Activated CD4-positive, alpha-beta memory T cell treated with anti-CD3 and anti-CD28 coated beads for 36 hours (primary cell): ENCODE results near the gene DENND1C. TPM values are rescaled to one million over a fixed set of nuclear protein-coding genes. Genes with fewer than 3 reads are reported as not detected.

Source experiments
- CTCF ChIA-PET: fragments of 350-600 bp; sonication (Branson Sonifier 250); formaldehyde crosslinking; loops from one replicate; lab custom pipeline; 2021; ENCODE audit warnings: antibody characterized with exemption, inconsistent platforms; lab: Charles Lee
- POLR2A ChIA-PET: fragments of 350-600 bp; sonication (Branson Sonifier 250); formaldehyde crosslinking; loops from one replicate; lab custom pipeline; 2021; ENCODE audit warnings: antibody characterized with exemption; lab: Charles Lee
- DNase-seq: peaks from one replicate; pipeline ENCODE4 v3.0.0-alpha.2; 2020
- H3K27ac Mint-ChIP-seq: one replicate; pipeline ENCODE4 v1.8.0; 2021; ENCODE audit warnings: mixed read lengths
- H3K27me3 Mint-ChIP-seq: one replicate; pipeline ENCODE4 v1.8.0; 2021; ENCODE audit warnings: mixed read lengths
- H3K36me3 Mint-ChIP-seq: one replicate; pipeline ENCODE4 v1.8.0; 2021; ENCODE audit warnings: mixed read lengths
- H3K4me1 Mint-ChIP-seq: one replicate; pipeline ENCODE4 v1.8.0; 2021; ENCODE audit warnings: low read depth, mixed read lengths
- H3K4me3 Mint-ChIP-seq: one replicate; pipeline ENCODE4 v1.8.0; 2021; ENCODE audit warnings: mild to moderate bottlenecking, mixed read lengths
- H3K9me3 Mint-ChIP-seq: one replicate; pipeline ENCODE4 v1.8.0; 2021; ENCODE audit warnings: mixed read lengths
- intact Hi-C: fragments of 100-400 bp; cut with micrococcal nuclease; formaldehyde crosslinking; loops from one replicate; pipeline ENCODE4 v1.15.1; 2023
- total RNA-seq, 2 experiments: library from RNA; stranded (reverse); gene quantifications; one replicate each; pipeline ENCODE4 v1.2.3, GENCODE V29; 2021

The DENND1C gene
- total RNA-seq, 2 experiments from 2014 or later = 62.1 to 69.3 TPM

DNA sequence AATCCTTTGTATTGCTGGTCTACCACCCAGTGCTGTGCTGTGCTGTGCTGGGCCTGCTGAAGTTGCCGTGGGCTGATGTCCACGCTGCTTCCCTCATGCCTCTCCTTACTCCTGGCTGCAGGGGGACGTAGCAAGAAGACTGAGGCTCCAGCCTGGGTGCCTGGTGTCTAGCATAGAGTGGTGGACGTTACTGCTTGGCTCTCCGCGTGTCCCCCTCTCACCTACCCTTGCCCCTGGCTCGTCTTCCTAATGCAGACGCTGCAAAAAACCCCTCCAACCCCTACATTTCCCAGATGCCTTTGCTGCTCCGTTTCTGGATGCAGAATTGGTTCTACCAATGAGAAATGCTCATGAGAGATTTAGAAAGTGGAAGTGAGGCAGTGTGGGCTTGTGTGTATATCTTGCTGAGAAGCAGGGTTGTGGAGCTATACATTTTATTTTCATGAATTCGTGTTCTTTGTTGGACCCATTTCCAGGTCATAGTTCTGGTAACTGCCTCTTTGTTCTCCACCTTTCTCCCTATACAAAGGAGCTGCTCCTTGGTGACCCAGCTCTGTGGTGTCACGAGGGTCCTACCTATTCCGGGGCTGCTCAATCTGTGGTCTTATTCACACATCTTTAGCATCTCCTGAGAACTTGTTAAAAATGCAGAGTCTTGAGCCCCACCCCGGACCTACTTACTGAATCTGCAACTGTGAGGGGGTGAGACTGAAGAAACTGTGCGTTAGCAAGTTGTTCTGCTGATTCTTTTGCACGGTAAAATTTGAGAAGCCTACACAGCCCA, 7.9 kb upstream of the DENND1C start:
- intact Hi-C loops = no loop called here
- CTCF ChIA-PET = no interaction called here
- H3K27ac Mint-ChIP-seq = peak overlapping the region; percentile 90
- H3K4me1 Mint-ChIP-seq = peaks cover 16% of the 10 kb centered on the region
- no peaks in the 10 kb centered on the region for H3K36me3 Mint-ChIP-seq
- peak; percentile 49 for DNase-seq
- H3K9me3 Mint-ChIP-seq = peaks cover 9% of the 10 kb centered on the region
- no peaks in the 10 kb centered on the region for H3K27me3 Mint-ChIP-seq
- POLR2A ChIA-PET = interaction anchor here (1.0 kb wide), 1 partner anchor 8 kb away, joined by 3 read pairs; no protein-coding TSS in a partner anchor
- H3K4me3 Mint-ChIP-seq = peak overlapping the region; percentile 80

GRCh38 chr19:6484831-6485230, 3.2 kb upstream of the DENND1C start:
- no peak for DNase-seq
- Mint-ChIP-seq H3K4me1 (peaks cover 32% of the 10 kb centered on the region), H3K27ac (no peak overlapping the region), H3K4me3 (no peak overlapping the region), H3K9me3 (no peaks in the 10 kb centered on the region), H3K36me3 (peaks cover 1% of the 10 kb centered on the region), H3K27me3 (no peaks in the 10 kb centered on the region)
- POLR2A ChIA-PET = no interaction called here
- intact Hi-C loops = no loop called here
- CTCF ChIA-PET = interaction anchor here (1.1 to 1.3 kb wide), 2 partner anchors 19 to 379 kb away, joined by 3 to 4 read pairs; no protein-coding TSS in a partner anchor

DNA sequence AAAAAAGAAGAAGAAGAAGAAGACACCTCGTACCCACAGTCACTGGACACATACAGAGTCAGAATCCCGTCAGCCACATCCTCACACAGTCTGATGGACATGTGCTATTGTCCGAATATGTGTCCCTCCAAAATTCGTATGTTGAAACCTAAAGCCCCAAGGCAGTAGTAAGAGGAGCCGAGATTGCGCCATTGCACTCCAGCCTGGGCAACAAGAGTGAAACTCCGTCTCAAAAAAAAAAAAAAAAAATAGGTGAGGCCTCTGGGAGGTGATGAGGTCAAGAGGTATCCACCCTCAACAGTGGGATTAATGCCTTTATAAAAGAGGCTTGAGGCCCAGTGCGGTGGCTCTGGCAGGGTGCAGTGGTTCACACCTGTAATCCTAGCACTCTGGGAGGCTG, 2.6 kb upstream of the DENND1C start:
- ChIA-PET CTCF (interaction anchor here (1.1 to 1.3 kb wide), 2 partner anchors 19 to 379 kb away, joined by 3 to 4 read pairs; no protein-coding TSS in a partner anchor), POLR2A (no interaction called here)

GRCh38 chr19:6483235-6483634, 1.6 kb upstream of the DENND1C start:
- H3K9me3 Mint-ChIP-seq = no peaks in the 10 kb centered on the region
- H3K36me3 Mint-ChIP-seq = peaks cover 1% of the 10 kb centered on the region
- peaks cover 30% of the 10 kb centered on the region for H3K4me1 Mint-ChIP-seq
- intact Hi-C loops = no loop called here
- ChIA-PET CTCF (no interaction called here), POLR2A (no interaction called here)
- no peak overlapping the region for H3K4me3 Mint-ChIP-seq
- no peaks in the 10 kb centered on the region for H3K27me3 Mint-ChIP-seq
- peak overlapping the region; percentile 3 for H3K27ac Mint-ChIP-seq
- DNase-seq = no peak

More for the DNA sequence above, 2.6 kb upstream of the DENND1C start:
- Mint-ChIP-seq H3K27me3 (no peaks in the 10 kb centered on the region), H3K36me3 (peaks cover 1% of the 10 kb centered on the region), H3K9me3 (no peaks in the 10 kb centered on the region), H3K4me3 (no peak overlapping the region), H3K27ac (no peak overlapping the region), H3K4me1 (peaks cover 32% of the 10 kb centered on the region)
- intact Hi-C loops = no loop called here
- no peak for DNase-seq

- intact Hi-C loops = no loop called here
- POLR2A ChIA-PET = no interaction called here
- no peaks in the 10 kb centered on the region for H3K27me3 Mint-ChIP-seq
- peak overlapping the region; percentile 98 for H3K27ac Mint-ChIP-seq
- H3K9me3 Mint-ChIP-seq = no peaks in the 10 kb centered on the region
- peaks cover 30% of the 10 kb centered on the region for H3K4me1 Mint-ChIP-seq
- H3K36me3 Mint-ChIP-seq = peaks cover 2% of the 10 kb centered on the region
- DNase-seq = peak; percentile 38
- CTCF ChIA-PET = interaction anchor here (1.0 to 1.8 kb wide), 4 partner anchors 18 to 70 kb away, joined by 3 to 7 read pairs (median 4); no protein-coding TSS in a partner anchor
- peak overlapping the region; percentile 100 for H3K4me3 Mint-ChIP-seq
Observed at GRCh38 chr19:6482343-6482686, 728 bp upstream of the DENND1C start.

DNA sequence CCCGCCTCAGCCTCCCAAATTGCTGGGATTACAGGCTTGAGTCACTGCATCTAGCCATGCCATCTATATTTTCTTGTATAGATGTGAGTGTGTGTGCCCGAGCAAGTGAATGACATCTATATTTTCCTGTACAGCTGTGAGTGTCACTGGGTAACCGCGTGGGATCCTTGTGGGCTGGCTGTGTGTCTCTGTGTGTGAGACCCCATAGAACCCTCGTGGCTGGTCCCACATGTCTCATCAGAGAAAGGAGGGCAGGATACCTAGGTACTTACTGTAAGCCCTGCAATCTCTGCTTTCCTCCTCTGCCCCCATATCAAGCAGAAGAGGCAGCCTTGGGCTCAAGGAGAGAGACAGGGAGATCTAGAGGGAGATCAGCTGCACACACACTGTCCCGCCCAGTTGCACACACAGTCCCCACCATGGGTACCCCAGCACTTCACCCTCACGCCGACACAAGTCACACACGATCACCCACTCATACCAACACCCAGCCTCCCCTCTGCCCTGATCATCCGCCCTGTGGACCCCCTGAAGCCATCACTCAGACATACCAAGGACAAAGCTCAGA, 655 bp downstream of the DENND1C start:
- intact Hi-C loops = loop anchor here (1.0 to 2.0 kb wide), 3 partner anchors 21 to 56 kb away; partner anchors contain the start of gene KHSRP
- H3K4me3 Mint-ChIP-seq = peak overlapping the region; percentile 100
- peak overlapping the region; percentile 98 for H3K27ac Mint-ChIP-seq
- H3K27me3 Mint-ChIP-seq = no peaks in the 10 kb centered on the region
- ChIA-PET POLR2A (interaction anchor here (0.5 to 1.4 kb wide), 9 partner anchors 9 to 383 kb away, joined by 3 to 6 read pairs (median 4); partner anchors contain the start of genes ALKBH7, GTF2F1, KHSRP and SLC25A23), CTCF (interaction anchor here (0.6 to 1.8 kb wide), 12 partner anchors 8 to 383 kb away, joined by 3 to 8 read pairs (median 4); partner anchors contain the start of gene ALKBH7)
- no peaks in the 10 kb centered on the region for H3K9me3 Mint-ChIP-seq
- H3K36me3 Mint-ChIP-seq = peaks cover 10% of the 10 kb centered on the region
- peak; percentile 60 for DNase-seq
- peaks cover 30% of the 10 kb centered on the region for H3K4me1 Mint-ChIP-seq

DNA sequence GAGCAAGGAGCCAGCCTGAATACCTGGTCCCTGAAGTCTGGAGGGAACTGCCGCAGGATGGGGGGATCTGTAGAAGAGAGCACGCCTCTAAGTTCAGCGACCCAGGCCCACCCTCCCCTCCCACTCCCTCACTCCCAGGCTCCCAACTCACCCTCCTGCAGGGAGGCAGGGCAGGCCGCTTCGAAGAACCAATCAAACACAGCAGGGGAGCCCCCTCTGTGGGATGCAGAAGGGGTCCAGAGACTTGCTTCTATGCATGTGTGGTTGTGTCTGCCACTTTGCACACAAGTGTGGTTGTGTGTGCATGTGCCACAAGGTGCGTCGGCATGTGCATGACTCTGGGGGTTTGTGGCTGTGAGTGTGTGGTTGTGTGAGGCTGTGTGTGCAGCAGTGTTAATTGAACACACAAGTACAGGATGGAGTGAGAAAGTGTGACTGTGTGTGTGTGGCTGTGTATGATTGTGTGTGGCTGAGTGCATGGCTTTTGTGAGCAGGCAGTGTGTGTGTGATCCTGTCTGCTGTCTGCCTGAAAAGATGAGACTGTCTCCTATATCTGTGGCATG, 1.7 kb downstream of the DENND1C start:
- CTCF ChIA-PET = no interaction called here

GRCh38 chr19:6478815-6479214, 2.8 kb downstream of the DENND1C start:
- CTCF ChIA-PET = interaction anchor here (0.5 kb wide), 1 partner anchor 16 kb away, joined by 5 read pairs; no protein-coding TSS in a partner anchor
- no peak overlapping the region for H3K4me3 Mint-ChIP-seq
- H3K4me1 Mint-ChIP-seq = peaks cover 34% of the 10 kb centered on the region
- intact Hi-C loops = no loop called here
- no peaks in the 10 kb centered on the region for H3K27me3 Mint-ChIP-seq
- peaks cover 14% of the 10 kb centered on the region for H3K36me3 Mint-ChIP-seq
- DNase-seq = no peak
- H3K27ac Mint-ChIP-seq = no peak overlapping the region
- POLR2A ChIA-PET = no interaction called here
- H3K9me3 Mint-ChIP-seq = no peaks in the 10 kb centered on the region

More for the DNA sequence above, 1.7 kb downstream of the DENND1C start:
- Mint-ChIP-seq H3K36me3 (peaks cover 11% of the 10 kb centered on the region), H3K4me1 (peaks cover 30% of the 10 kb centered on the region), H3K4me3 (peak overlapping the region; percentile 100), H3K27me3 (no peaks in the 10 kb centered on the region), H3K9me3 (no peaks in the 10 kb centered on the region), H3K27ac (peak overlapping the region; percentile 49)
- DNase-seq = no peak
- POLR2A ChIA-PET = no interaction called here
- intact Hi-C loops = loop anchor here (2.0 kb wide), 2 partner anchors 25 to 55 kb away; partner anchors contain the start of gene KHSRP

- POLR2A ChIA-PET = interaction anchor here (1.4 kb wide), 1 partner anchor 52 kb away, joined by 3 read pairs; the partner anchor contains the start of gene KHSRP
Observed at GRCh38 chr19:6476896-6477431, 4.6 kb downstream of the DENND1C start.

GRCh38 chr19:6476155-6476895, 5.3 kb downstream of the DENND1C start:
- no peak overlapping the region for H3K27ac Mint-ChIP-seq
- CTCF ChIA-PET = no interaction called here
- peak; percentile 73 for DNase-seq
- H3K4me1 Mint-ChIP-seq = peaks cover 22% of the 10 kb centered on the region
- H3K9me3 Mint-ChIP-seq = no peaks in the 10 kb centered on the region
- no peak overlapping the region for H3K4me3 Mint-ChIP-seq
- H3K36me3 Mint-ChIP-seq = peaks cover 13% of the 10 kb centered on the region
- H3K27me3 Mint-ChIP-seq = no peaks in the 10 kb centered on the region
- POLR2A ChIA-PET = interaction anchor here (1.4 kb wide), 1 partner anchor 52 kb away, joined by 3 read pairs; the partner anchor contains the start of gene KHSRP
- intact Hi-C loops = no loop called here

More at GRCh38 chr19:6476896-6477431, 4.6 kb downstream of the DENND1C start:
- DNase-seq = no peak
- intact Hi-C loops = no loop called here
- no peaks in the 10 kb centered on the region for H3K27me3 Mint-ChIP-seq
- H3K36me3 Mint-ChIP-seq = peaks cover 14% of the 10 kb centered on the region
- H3K9me3 Mint-ChIP-seq = no peaks in the 10 kb centered on the region
- H3K4me3 Mint-ChIP-seq = no peak overlapping the region
- H3K27ac Mint-ChIP-seq = no peak overlapping the region
- CTCF ChIA-PET = no interaction called here
- H3K4me1 Mint-ChIP-seq = peaks cover 25% of the 10 kb centered on the region
